ENCODE results near the gene TMOD3. TPM values are rescaled to one million over a fixed set of nuclear protein-coding genes. Genes with fewer than 3 reads are reported as not detected.

The TMOD3 gene
- total and polyA plus RNA-seq, 5 donors from 2014 or later, result 28.3 to 68.2 (median 33.9) TPM

DNA sequence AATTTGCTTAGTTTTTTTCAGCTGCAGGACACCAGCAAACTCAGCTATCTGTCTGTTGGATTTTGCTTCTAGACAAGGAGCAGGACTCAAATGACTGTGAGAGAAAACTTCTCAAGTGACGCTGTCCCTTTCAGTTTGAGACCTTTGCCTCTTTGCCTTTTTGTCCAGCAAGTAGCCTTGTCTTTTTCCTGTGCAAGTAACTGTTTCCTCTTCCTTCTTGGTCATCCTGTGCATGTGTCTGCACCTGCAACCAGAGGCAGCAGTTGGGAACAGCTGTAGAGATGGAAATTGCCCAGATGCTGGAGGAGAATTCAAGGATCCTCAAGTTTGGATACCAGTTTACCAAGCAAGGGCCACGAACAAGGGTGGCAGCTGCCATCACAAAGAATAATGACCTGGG lies 23.3 kb upstream of the TMOD3 start:
- DNase-seq, result no peak
- H3K36me3 ChIP-seq (ENCODE audit: control insufficient read depth, insufficient read depth, low read length), result peaks cover 5% of the 10 kb centered on the region
- H3K27me3 Mint-ChIP-seq, result no peaks in the 10 kb centered on the region
- no peaks in the 10 kb centered on the region for H3K4me1 Mint-ChIP-seq
- H3K27ac Mint-ChIP-seq, result no peak overlapping the region
- H3K27me3 ChIP-seq (ENCODE audit: control insufficient read depth, insufficient read depth, low read length), result no peaks in the 10 kb centered on the region
- H3K4me1 ChIP-seq (ENCODE audit: control insufficient read depth, insufficient read depth, low read length, poor library complexity, severe bottlenecking), result no peaks in the 10 kb centered on the region
- peaks cover 30% of the 10 kb centered on the region for H3K36me3 Mint-ChIP-seq
- no peak overlapping the region for H3K4me3 ChIP-seq (ENCODE audit: low read depth, low read length)
- no peaks in the 10 kb centered on the region for H3K9me3 Mint-ChIP-seq
- H3K9me3 ChIP-seq (ENCODE audit: control insufficient read depth in 2 of 2, low read length in 2 of 2), result no peaks in the 10 kb centered on the region
- H3K27ac ChIP-seq (ENCODE audit: insufficient read depth, low read length, poor library complexity, severe bottlenecking), result no peak overlapping the region
- no peak overlapping the region for H3K4me3 Mint-ChIP-seq
- no peak for ATAC-seq (ENCODE audit: low read depth in 2 of 2)

DNA sequence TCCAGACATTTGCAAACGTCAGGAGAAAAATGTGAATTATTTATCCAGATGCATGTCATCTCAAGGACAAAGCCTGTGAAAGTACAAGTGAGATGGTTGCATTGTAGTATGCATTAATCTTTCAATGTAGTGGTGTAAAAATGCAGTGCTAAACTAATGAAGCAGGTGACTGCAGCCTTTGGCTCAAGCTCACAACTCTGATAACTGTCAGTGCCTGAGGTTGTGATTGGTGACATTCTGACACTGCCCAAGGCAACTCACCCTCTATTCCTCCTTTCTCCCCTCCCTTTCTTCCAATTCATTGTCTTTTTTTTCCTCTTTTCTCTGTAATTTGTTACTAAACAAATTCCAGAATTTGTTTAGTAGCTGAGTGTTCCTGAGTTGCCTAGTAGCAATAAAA lies 20.0 kb upstream of the TMOD3 start:
- H3K9me3 Mint-ChIP-seq, result no peaks in the 10 kb centered on the region
- no peak overlapping the region for H3K4me3 Mint-ChIP-seq
- Histone ChIP-seq H3K27me3 (ENCODE audit: control insufficient read depth, insufficient read depth, low read length) (no peaks in the 10 kb centered on the region), H3K4me3 (ENCODE audit: low read depth, low read length) (no peak overlapping the region), H3K36me3 (ENCODE audit: control insufficient read depth, insufficient read depth, low read length) (peaks cover 5% of the 10 kb centered on the region), H3K27ac (ENCODE audit: insufficient read depth, low read length, poor library complexity, severe bottlenecking) (no peak overlapping the region), H3K9me3 (ENCODE audit: control insufficient read depth in 2 of 2, low read length in 2 of 2) (no peaks in the 10 kb centered on the region), H3K4me1 (ENCODE audit: control insufficient read depth, insufficient read depth, low read length, poor library complexity, severe bottlenecking) (no peaks in the 10 kb centered on the region)
- H3K27ac Mint-ChIP-seq, result no peak overlapping the region
- no peak for ATAC-seq (ENCODE audit: low read depth in 2 of 2)
- no peaks in the 10 kb centered on the region for H3K4me1 Mint-ChIP-seq
- no peaks in the 10 kb centered on the region for H3K27me3 Mint-ChIP-seq
- peaks cover 35% of the 10 kb centered on the region for H3K36me3 Mint-ChIP-seq
- DNase-seq, result no peak

DNA sequence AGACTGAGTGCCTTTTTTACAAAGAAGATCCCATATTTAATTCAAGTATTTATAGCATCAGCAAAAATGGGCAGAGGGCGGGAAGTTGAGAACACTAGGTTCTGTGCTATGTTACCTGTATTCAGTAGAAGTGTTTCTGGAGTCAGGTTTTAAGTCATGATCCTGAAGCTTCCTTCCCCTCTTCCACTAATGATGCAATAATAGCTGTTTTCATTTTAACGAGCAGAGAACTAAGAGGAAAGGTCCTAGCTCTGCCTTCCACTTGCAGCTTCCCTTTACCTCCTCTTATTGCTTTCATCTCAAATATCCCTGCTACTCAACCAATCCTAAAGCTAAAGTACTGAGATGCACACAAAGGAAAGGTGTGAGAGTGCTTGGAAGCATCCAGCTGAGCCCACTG lies 16.9 kb upstream of the TMOD3 start:
- DNase-seq (no peak), ATAC-seq (ENCODE audit: low read depth in 2 of 2) (no peak)
- Mint-ChIP-seq H3K4me1 (no peaks in the 10 kb centered on the region), H3K4me3 (no peak overlapping the region), H3K9me3 (peaks cover 0 to 2% (median 0%) of the 10 kb centered on the region in 7 donors), H3K27me3 (no peaks in the 10 kb centered on the region), H3K27ac (no peak overlapping the region), H3K36me3 (peaks cover 22% of the 10 kb centered on the region)
- no peaks in the 10 kb centered on the region for H3K36me3 ChIP-seq (ENCODE audit: control insufficient read depth, insufficient read depth, low read length)
- no peak overlapping the region for H3K27ac ChIP-seq (ENCODE audit: insufficient read depth, low read length, poor library complexity, severe bottlenecking)
- no peaks in the 10 kb centered on the region for H3K27me3 ChIP-seq (ENCODE audit: control insufficient read depth, insufficient read depth, low read length)
- H3K9me3 ChIP-seq (ENCODE audit: control insufficient read depth in 2 of 2, low read length in 2 of 2), result no peaks in the 10 kb centered on the region
- no peaks in the 10 kb centered on the region for H3K4me1 ChIP-seq (ENCODE audit: control insufficient read depth, insufficient read depth, low read length, poor library complexity, severe bottlenecking)
- no peak overlapping the region for H3K4me3 ChIP-seq (ENCODE audit: low read depth, low read length)

DNA sequence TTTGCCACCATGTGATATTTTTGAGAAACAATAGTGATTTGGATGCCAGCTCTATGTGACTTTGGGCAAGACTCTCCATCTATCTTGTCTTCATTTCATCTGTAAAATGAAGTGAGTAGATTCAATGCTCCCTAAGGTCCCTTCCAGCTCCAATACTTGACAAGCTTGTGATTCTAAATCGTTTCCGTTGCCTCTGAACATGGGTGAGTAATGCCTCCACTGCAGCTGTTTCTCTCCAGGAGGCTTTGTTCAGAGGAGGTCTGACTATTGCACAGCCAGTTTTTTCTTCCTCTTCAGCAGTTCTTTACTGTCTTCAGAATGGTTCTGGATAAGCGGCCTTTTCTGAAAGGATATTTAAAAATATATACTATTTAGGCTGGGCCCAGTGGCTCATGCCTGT lies 14.8 kb upstream of the TMOD3 start:
- Histone ChIP-seq H3K4me3 (ENCODE audit: low read depth, low read length) (no peak overlapping the region), H3K36me3 (ENCODE audit: control insufficient read depth, insufficient read depth, low read length) (no peaks in the 10 kb centered on the region), H3K27ac (ENCODE audit: insufficient read depth, low read length, poor library complexity, severe bottlenecking) (no peak overlapping the region), H3K9me3 (ENCODE audit: control insufficient read depth in 2 of 2, low read length in 2 of 2) (no peaks in the 10 kb centered on the region), H3K4me1 (ENCODE audit: control insufficient read depth, insufficient read depth, low read length, poor library complexity, severe bottlenecking) (no peaks in the 10 kb centered on the region), H3K27me3 (ENCODE audit: control insufficient read depth, insufficient read depth, low read length) (no peaks in the 10 kb centered on the region)
- DNase-seq, result no peak
- H3K27ac Mint-ChIP-seq, result no peak overlapping the region
- peaks cover 0 to 6% (median under 1%) of the 10 kb centered on the region in 7 donors for H3K9me3 Mint-ChIP-seq
- ATAC-seq (ENCODE audit: low read depth in 2 of 2), result no peak
- no peak overlapping the region for H3K4me3 Mint-ChIP-seq
- H3K4me1 Mint-ChIP-seq, result no peaks in the 10 kb centered on the region
- H3K27me3 Mint-ChIP-seq, result peaks cover under 1% of the 10 kb centered on the region
- peaks cover 25% of the 10 kb centered on the region for H3K36me3 Mint-ChIP-seq

DNA sequence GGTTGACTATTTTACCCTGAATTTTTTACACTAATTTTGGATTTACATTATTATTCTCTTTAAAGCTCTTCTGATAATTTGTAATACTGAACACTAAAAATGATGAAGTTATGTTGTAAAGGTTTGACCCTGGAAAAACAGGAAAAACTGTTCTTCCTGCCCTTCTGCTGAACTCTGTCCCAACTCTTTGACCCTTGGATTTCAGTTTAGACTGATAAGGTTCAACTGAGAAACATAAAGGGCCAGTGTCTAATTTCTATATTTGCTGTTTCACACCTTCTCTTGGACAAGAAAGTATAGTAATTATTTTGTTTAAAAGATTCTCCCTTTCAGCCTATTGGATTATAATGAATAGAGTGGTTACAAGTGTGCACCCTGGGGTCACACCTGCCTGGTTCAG lies 12.8 kb upstream of the TMOD3 start:
- Histone ChIP-seq H3K36me3 (ENCODE audit: control insufficient read depth, insufficient read depth, low read length) (no peaks in the 10 kb centered on the region), H3K4me1 (ENCODE audit: control insufficient read depth, insufficient read depth, low read length, poor library complexity, severe bottlenecking) (no peaks in the 10 kb centered on the region), H3K27ac (ENCODE audit: insufficient read depth, low read length, poor library complexity, severe bottlenecking) (no peak overlapping the region), H3K9me3 (ENCODE audit: control insufficient read depth in 2 of 2, low read length in 2 of 2) (peaks cover 13 to 15% of the 10 kb centered on the region in 2 experiments), H3K27me3 (ENCODE audit: control insufficient read depth, insufficient read depth, low read length) (no peaks in the 10 kb centered on the region), H3K4me3 (ENCODE audit: low read depth, low read length) (no peak overlapping the region)
- Mint-ChIP-seq H3K27ac (no peak overlapping the region), H3K9me3 (peaks cover 6 to 20% (median 10%) of the 10 kb centered on the region in 7 donors), H3K36me3 (peaks cover 18% of the 10 kb centered on the region), H3K4me1 (no peaks in the 10 kb centered on the region), H3K27me3 (peaks cover 18% of the 10 kb centered on the region), H3K4me3 (no peak overlapping the region)
- no peak for DNase-seq
- ATAC-seq (ENCODE audit: low read depth in 2 of 2), result no peak

DNA sequence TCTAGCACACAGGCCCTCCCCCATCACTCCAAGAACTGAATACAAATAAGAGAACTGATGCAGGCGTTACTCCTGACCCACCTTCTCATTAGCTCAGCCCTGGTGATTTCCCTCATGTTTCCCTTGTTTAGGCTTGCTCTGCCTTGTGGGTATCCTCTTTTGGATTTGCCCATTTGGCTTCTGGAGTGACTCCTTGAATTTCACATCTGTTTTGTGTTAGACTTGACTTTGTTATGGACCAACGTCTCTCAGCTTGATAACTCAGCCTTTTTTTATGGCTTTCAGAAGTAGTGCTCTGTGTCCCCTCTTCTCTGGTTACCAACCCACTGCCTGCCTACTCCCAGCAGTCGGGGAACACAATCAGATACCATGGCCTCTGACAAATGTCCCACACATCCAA lies 11.3 kb upstream of the TMOD3 start:
- H3K27ac Mint-ChIP-seq, result no peak overlapping the region
- no peak for ATAC-seq (ENCODE audit: low read depth in 2 of 2)

DNA sequence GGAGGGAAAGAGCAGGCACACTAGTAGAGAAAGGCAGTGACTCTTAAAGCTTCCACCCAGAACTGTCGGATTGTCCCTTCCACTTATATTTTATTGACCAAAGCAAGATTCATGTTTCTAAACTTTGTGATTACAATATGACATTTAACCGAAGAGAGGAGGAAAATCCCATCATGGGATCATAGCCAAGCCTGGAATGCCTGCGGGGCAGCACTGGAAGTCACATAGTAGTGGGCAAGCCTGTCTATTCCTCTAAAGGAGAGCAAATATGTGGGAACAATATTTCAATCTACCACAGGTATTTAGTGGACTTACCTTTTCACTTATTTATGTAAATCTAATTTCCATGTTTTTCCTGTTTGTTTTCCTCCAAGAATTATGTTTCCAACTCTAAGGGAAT lies 3.8 kb upstream of the TMOD3 start:
- Mint-ChIP-seq H3K4me1 (peaks cover under 1 to 10% (median 4%) of the 10 kb centered on the region in 4 donors), H3K36me3 (no peaks in the 10 kb centered on the region), H3K27me3 (peaks cover 23% of the 10 kb centered on the region), H3K27ac (no peak overlapping the region), H3K9me3 (peaks cover 3 to 13% (median 5%) of the 10 kb centered on the region in 7 donors), H3K4me3 (peak overlapping the region in 1 of 4 donors; percentile 58)
- ATAC-seq (ENCODE audit: low read depth in 2 of 2) (no peak), DNase-seq (no peak)
- Histone ChIP-seq H3K36me3 (ENCODE audit: control insufficient read depth, insufficient read depth, low read length) (no peaks in the 10 kb centered on the region), H3K4me1 (ENCODE audit: control insufficient read depth, insufficient read depth, low read length, poor library complexity, severe bottlenecking) (peaks cover 4% of the 10 kb centered on the region), H3K27me3 (ENCODE audit: control insufficient read depth, insufficient read depth, low read length) (no peaks in the 10 kb centered on the region), H3K27ac (ENCODE audit: insufficient read depth, low read length, poor library complexity, severe bottlenecking) (no peak overlapping the region), H3K4me3 (ENCODE audit: low read depth, low read length) (no peak overlapping the region), H3K9me3 (ENCODE audit: control insufficient read depth in 2 of 2, low read length in 2 of 2) (peaks cover 10 to 11% of the 10 kb centered on the region in 2 experiments)

More for the DNA sequence above, 11.3 kb upstream of the TMOD3 start:
- Histone ChIP-seq H3K27ac (ENCODE audit: insufficient read depth, low read length, poor library complexity, severe bottlenecking) (no peak overlapping the region), H3K27me3 (ENCODE audit: control insufficient read depth, insufficient read depth, low read length) (no peaks in the 10 kb centered on the region), H3K36me3 (ENCODE audit: control insufficient read depth, insufficient read depth, low read length) (no peaks in the 10 kb centered on the region), H3K4me1 (ENCODE audit: control insufficient read depth, insufficient read depth, low read length, poor library complexity, severe bottlenecking) (no peaks in the 10 kb centered on the region), H3K9me3 (ENCODE audit: control insufficient read depth in 2 of 2, low read length in 2 of 2) (peaks cover 15 to 17% of the 10 kb centered on the region in 2 experiments), H3K4me3 (ENCODE audit: low read depth, low read length) (no peak overlapping the region)
- peaks cover 6 to 20% (median 10%) of the 10 kb centered on the region in 7 donors for H3K9me3 Mint-ChIP-seq
- DNase-seq, result no peak
- H3K4me1 Mint-ChIP-seq, result no peaks in the 10 kb centered on the region
- peak overlapping the region in 1 of 4 donors; percentile 28 for H3K4me3 Mint-ChIP-seq
- H3K36me3 Mint-ChIP-seq, result peaks cover 16% of the 10 kb centered on the region
- H3K27me3 Mint-ChIP-seq, result peaks cover 18% of the 10 kb centered on the region

DNA sequence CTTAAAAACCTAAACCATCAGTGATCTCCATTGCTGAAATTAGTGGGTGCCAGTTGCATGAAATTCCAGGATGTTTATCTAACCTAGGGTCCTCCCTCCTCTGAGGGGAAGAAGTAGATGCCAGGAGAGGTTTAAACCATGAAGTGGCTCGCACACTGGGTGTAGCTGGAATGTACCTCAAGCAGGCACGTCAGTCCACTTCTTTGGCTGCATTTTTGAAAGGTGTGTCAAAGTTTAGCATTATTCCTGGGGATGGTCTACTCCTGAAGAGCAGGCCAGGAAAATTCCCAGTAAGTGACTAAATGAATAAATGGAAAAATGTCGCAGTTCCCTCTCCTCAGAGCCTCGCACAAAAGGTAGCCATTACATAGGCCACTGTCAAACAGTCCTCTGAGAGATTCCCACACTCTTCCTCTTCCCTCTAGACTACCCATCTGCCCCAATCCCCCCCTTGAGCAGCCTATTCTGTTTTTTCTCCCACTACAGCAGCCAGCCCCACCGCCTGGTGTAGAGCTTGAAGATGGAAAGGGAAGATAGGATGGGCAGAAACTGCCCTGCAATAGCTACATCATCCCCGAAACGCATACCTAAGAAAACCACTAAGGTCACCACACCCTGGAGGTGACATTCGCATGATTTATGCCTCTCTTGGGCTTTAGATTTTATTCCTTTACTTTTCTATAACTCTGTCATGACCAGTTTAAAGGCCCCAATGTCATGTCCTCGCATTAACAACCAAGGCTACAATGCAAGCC lies 655 bp upstream of the TMOD3 start:
- Histone ChIP-seq H3K36me3 (ENCODE audit: control insufficient read depth, insufficient read depth, low read length) (no peaks in the 10 kb centered on the region), H3K9me3 (ENCODE audit: control insufficient read depth in 2 of 2, low read length in 2 of 2) (no peaks in the 10 kb centered on the region), H3K27me3 (ENCODE audit: control insufficient read depth, insufficient read depth, low read length) (no peaks in the 10 kb centered on the region), H3K4me1 (ENCODE audit: control insufficient read depth, insufficient read depth, low read length, poor library complexity, severe bottlenecking) (peaks cover 34% of the 10 kb centered on the region), H3K4me3 (ENCODE audit: low read depth, low read length) (peak overlapping the region; percentile 52), H3K27ac (ENCODE audit: insufficient read depth, low read length, poor library complexity, severe bottlenecking) (no peak overlapping the region)
- H3K27me3 Mint-ChIP-seq, result peaks cover 15% of the 10 kb centered on the region
- no peaks in the 10 kb centered on the region for H3K9me3 Mint-ChIP-seq
- peak overlapping the region in 2 of 3 donors; percentile 81 to 90 for H3K27ac Mint-ChIP-seq
- peak overlapping the region; percentile 92 to 98 (median 94) for H3K4me3 Mint-ChIP-seq
- ATAC-seq (ENCODE audit: low read depth in 2 of 2), result no peak
- no peak for DNase-seq
- H3K4me1 Mint-ChIP-seq, result peaks cover 28 to 40% (median 33%) of the 10 kb centered on the region in 4 donors
- no peaks in the 10 kb centered on the region for H3K36me3 Mint-ChIP-seq
